Small intestine (tissue), 7 donors: ENCODE measurements around the gene FAM53B. TPM values are rescaled to one million over a fixed set of nuclear protein-coding genes. Genes with fewer than 3 reads are reported as not detected.
A peak's percentile ranks its signal among the peaks of the same experiment; 100 is the strongest.

Source experiments
- DNase-seq, 2 donors: peaks; one replicate each; pipeline versions ENCODE4 v3.0.0 to v3.0.0-alpha.2; 2013
- FAIRE-seq: peaks from 2 replicates; lab custom pipeline; 2012; peaks lifted over from hg19 to GRCh38; lab: Jason Lieb, UNC
- H3K27ac ChIP-seq, 3 donors: one replicate each; pipeline ENCODE4 v1.5.1; 2013; ENCODE audit warnings: low read length in 2 of 3, mild to moderate bottlenecking in 2 of 3, control low read depth in 1 of 3, inconsistent platforms in 1 of 3, low read depth in 1 of 3, moderate library complexity in 1 of 3
- H3K27me3 ChIP-seq, 3 donors: one replicate each; pipeline ENCODE4 v1.6.1; 2013; ENCODE audit warnings: low read length in 3 of 3, inconsistent platforms in 1 of 3; ENCODE audit not compliant: control insufficient read depth in 3 of 3, insufficient read depth in 3 of 3
- H3K36me3 ChIP-seq, 3 donors: one replicate each; pipeline ENCODE4 v1.6.1; 2013; ENCODE audit warnings: low read length in 3 of 3, inconsistent platforms in 1 of 3, low read depth in 1 of 3, mild to moderate bottlenecking in 1 of 3, moderate library complexity in 1 of 3; ENCODE audit not compliant: control insufficient read depth in 3 of 3, insufficient read depth in 2 of 3
- H3K4me1 ChIP-seq, 3 donors: one replicate each; pipeline ENCODE4 v1.6.1; 2013; ENCODE audit warnings: low read length in 2 of 3, inconsistent platforms in 1 of 3, low read depth in 1 of 3, mild to moderate bottlenecking in 1 of 3, moderate library complexity in 1 of 3; ENCODE audit not compliant: control insufficient read depth in 3 of 3, insufficient read depth in 2 of 3
- H3K4me3 ChIP-seq, 3 donors: one replicate each; pipeline ENCODE4 v1.5.1; 2013; ENCODE audit warnings: low read length in 3 of 3, control low read depth in 1 of 3, inconsistent platforms in 1 of 3, low read depth in 1 of 3, mild to moderate bottlenecking in 1 of 3, moderate library complexity in 1 of 3
- H3K9me3 ChIP-seq, 2 donors: one replicate each; pipeline ENCODE4 v1.6.1; 2013; ENCODE audit warnings: low read depth in 1 of 2, low read length in 1 of 2; ENCODE audit not compliant: control insufficient read depth in 2 of 2, insufficient read depth in 1 of 2
- WGBS, 3 donors: extraction: QIAGEN DNeasy Blood & Tissue Kit; methylation state at CpG; one replicate each; pipeline ENCODE4 v1.1.7; 2013; 5-methylcytosine and 5-hydroxymethylcytosine counted together
- polyA plus RNA-seq, 4 donors: library from polyadenylated mRNA; stranded (reverse) in 3 of 4; unstranded in 1 of 4; fragments of 200-250 nt in 3 of 4; fragments of 120-200 nt in 1 of 4; gene quantifications; one replicate each; pipeline versions ENCODE4 v1.2.1 to v1.2.3, GENCODE V29; 2013
- donor health status: healthy with polysubstance abuse.
- donor health status: control.
- donor health status: control.
- donor health status: Bipolar disorder and iron deficiency.
- donor health status: healthy.

Gene FAM53B
- polyA plus RNA-seq, 4 donors = 15.1 to 30.2 (median 22.8) TPM

- Histone ChIP-seq H3K9me3 (no peaks in the 10 kb centered on the region), H3K27ac (no peak overlapping the region), H3K27me3 (no peaks in the 10 kb centered on the region), H3K4me1 (peaks cover 10 to 40% (median 14%) of the 10 kb centered on the region in 3 donors), H3K4me3 (no peak overlapping the region), H3K36me3 (peaks cover 0 to 88% (median 3%) of the 10 kb centered on the region in 3 donors)
- 80 to 89% (median 80%) methylated on average over 15 of the region's 15 CpGs for WGBS, 3 donors
- no peak for DNase-seq
- FAIRE-seq = no peak
These were observed 67.6 kb downstream of the FAM53B start for GRCh38 chr10:124676416-124677062.

- no peaks in the 10 kb centered on the region for H3K27me3 ChIP-seq
- no peak overlapping the region for H3K4me3 ChIP-seq
- peaks cover 8 to 38% (median 15%) of the 10 kb centered on the region in 3 donors for H3K4me1 ChIP-seq
- H3K27ac ChIP-seq = no peak overlapping the region
- 93 to 95% (median 95%) methylated on average over 4 of the region's 4 CpGs for WGBS, 3 donors
- DNase-seq (no peak), FAIRE-seq (no peak)
- no peaks in the 10 kb centered on the region for H3K9me3 ChIP-seq
- peaks cover 0 to 88% (median 0%) of the 10 kb centered on the region in 3 donors for H3K36me3 ChIP-seq
These were observed 68.4 kb downstream of the FAM53B start for GRCh38 chr10:124675824-124676223.

DNA sequence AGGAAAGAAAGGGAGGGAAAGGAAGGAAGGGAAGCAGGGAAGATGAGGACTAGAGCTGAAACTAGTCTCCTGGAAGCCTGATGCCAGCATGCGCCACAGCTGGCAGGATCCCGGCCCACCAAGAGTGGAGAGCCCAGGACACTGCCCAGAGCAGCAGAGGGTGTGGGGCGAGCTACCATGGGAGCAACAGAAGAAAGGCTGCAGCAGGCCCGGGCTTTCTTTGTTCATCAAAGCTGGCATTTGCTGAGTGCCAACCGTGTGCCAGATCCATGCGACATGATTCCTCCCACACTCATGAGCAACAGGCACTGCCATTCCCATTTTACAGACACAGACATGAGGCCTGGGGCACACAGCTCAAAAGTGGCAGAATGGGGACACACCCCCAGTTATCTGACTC lies 68.9 kb downstream of the FAM53B start:
- WGBS, 3 donors = 91 to 94% (median 91%) methylated on average over 6 of the region's 6 CpGs
- Histone ChIP-seq H3K27ac (no peak overlapping the region), H3K4me1 (peaks cover 8 to 38% (median 12%) of the 10 kb centered on the region in 3 donors), H3K4me3 (no peak overlapping the region), H3K27me3 (no peaks in the 10 kb centered on the region), H3K9me3 (no peaks in the 10 kb centered on the region), H3K36me3 (peaks cover 0 to 88% (median 0%) of the 10 kb centered on the region in 3 donors)
- FAIRE-seq (no peak), DNase-seq (no peak)

DNA sequence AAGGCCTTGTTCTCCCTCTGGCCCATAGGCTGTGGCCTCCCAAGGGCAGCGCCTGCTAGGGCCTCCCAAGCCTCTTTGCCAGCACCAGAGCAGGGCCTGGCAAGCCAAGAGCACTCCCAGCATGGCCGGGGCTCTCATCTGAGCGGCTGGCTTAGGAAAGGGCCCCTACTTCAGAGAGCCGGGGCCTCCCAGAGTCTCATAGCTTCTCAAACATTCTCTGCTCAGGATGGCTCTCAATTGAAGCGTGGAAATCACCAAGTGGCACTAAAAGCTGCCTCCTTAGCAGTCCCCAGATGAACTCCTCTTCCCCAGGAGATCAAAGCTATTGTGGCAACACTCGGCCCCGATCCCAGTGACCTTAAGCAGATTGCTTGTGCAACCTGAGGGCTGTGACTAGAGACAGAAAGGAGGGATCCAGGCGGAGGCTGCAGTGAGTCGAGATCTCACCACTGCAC lies 69.4 kb downstream of the FAM53B start:
- WGBS, 3 donors = 90 to 93% (median 91%) methylated on average over 9 of the region's 9 CpGs
- H3K27me3 ChIP-seq = no peaks in the 10 kb centered on the region
- no peak overlapping the region for H3K4me3 ChIP-seq
- DNase-seq = no peak
- no peak for FAIRE-seq
- H3K36me3 ChIP-seq = peaks cover 0 to 89% (median 0%) of the 10 kb centered on the region in 3 donors
- H3K27ac ChIP-seq = no peak overlapping the region
- H3K9me3 ChIP-seq = no peaks in the 10 kb centered on the region
- peaks cover 6 to 38% (median 9%) of the 10 kb centered on the region in 3 donors for H3K4me1 ChIP-seq

DNA sequence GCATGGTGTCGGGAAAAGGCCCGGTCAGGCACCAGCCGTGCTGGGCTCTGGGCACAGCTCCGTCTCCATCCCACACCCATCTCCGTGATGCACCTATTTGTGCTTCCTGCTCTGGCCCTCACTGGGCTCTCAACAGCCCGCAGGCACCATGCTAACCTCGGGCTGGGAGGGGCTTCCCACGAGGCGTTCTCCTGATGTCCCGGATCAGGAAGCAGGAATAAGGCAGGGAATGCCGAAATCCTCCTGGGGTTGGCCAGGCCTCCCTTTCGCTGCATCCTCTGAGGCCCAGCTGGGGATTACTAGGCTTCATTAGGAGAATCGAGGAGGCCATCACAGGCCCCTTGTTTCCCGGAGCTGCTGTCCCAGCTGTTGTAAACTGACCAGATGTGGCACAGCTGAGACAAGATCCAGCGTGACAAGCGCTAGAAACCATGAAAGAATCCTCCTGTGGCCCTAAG lies 72.0 kb downstream of the FAM53B start:
- Histone ChIP-seq H3K36me3 (peaks cover 0 to 88% (median 0%) of the 10 kb centered on the region in 3 donors), H3K27ac (peak overlapping the region in 2 of 3 donors; percentile 13 to 20), H3K4me1 (peaks cover 9 to 50% (median 9%) of the 10 kb centered on the region in 3 donors), H3K4me3 (no peak overlapping the region), H3K9me3 (no peaks in the 10 kb centered on the region), H3K27me3 (no peaks in the 10 kb centered on the region)
- FAIRE-seq (no peak), DNase-seq (no peak)
- 70 to 79% (median 76%) methylated on average over 16 of the region's 16 CpGs for WGBS, 3 donors

DNA sequence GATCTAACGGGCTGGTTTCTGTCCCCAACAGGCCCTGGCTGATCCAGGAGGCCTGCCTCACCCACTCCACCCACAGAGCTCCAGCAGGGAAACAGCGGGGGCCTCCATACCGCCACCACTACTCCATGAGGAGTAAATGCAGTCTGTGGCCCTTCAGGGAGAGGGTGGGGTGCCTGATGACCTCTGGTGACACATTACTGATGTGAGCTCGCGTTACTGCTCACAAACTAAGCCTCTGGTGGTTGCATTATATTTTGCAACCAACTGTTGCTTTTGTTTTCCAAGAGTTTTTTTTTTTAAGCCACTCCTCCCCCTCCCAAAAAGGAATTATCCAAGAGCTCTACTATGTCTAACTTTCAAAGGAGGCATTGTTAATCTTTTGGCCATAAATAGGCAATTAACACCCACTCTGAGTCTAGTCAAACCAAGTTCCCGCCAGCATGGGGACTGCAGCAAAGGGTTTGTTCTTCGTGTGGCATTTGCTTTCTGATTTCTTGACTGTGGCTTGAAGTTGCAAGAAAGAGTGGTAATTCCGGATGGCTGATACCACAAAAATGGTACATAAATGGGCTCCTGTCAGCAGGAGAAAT lies 72.6 kb downstream of the FAM53B start:
- no peak for FAIRE-seq
- Histone ChIP-seq H3K4me1 (peaks cover 9 to 50% (median 11%) of the 10 kb centered on the region in 3 donors), H3K36me3 (peaks cover 0 to 88% (median 0%) of the 10 kb centered on the region in 3 donors), H3K9me3 (no peaks in the 10 kb centered on the region), H3K4me3 (no peak overlapping the region), H3K27ac (peak overlapping the region; percentile 6 to 49 (median 13)), H3K27me3 (no peaks in the 10 kb centered on the region)
- WGBS, 3 donors = 41 to 49% (median 46%) methylated on average over 8 of the region's 8 CpGs
- peak in 1 of 2 donors; percentile 50 for DNase-seq

- peak overlapping the region in 1 of 3 donors; percentile 49 for H3K27ac ChIP-seq
- H3K4me3 ChIP-seq = no peak overlapping the region
- FAIRE-seq (no peak), DNase-seq (no peak)
- no peaks in the 10 kb centered on the region for H3K27me3 ChIP-seq
- peaks cover 0 to 90% (median 0%) of the 10 kb centered on the region in 3 donors for H3K36me3 ChIP-seq
- H3K9me3 ChIP-seq = no peaks in the 10 kb centered on the region
- H3K4me1 ChIP-seq = peaks cover 9 to 57% (median 11%) of the 10 kb centered on the region in 3 donors
- WGBS, 3 donors = 79 to 89% (median 81%) methylated on average over 13 of the region's 13 CpGs
These were observed 73.3 kb downstream of the FAM53B start for GRCh38 chr10:124670849-124671248.

- peaks cover 0 to 91% (median 0%) of the 10 kb centered on the region in 3 donors for H3K36me3 ChIP-seq
- no peak for DNase-seq
- H3K27me3 ChIP-seq = no peaks in the 10 kb centered on the region
- no peak for FAIRE-seq
- H3K4me1 ChIP-seq = peaks cover 9 to 64% (median 11%) of the 10 kb centered on the region in 3 donors
- WGBS, 3 donors = 83 to 92% (median 88%) methylated on average over 22 to 23 of the region's 23 CpGs
- H3K9me3 ChIP-seq = no peaks in the 10 kb centered on the region
- no peak overlapping the region for H3K4me3 ChIP-seq
- H3K27ac ChIP-seq = no peak overlapping the region
These were observed 74.1 kb downstream of the FAM53B start for GRCh38 chr10:124669824-124670654.
